Keratinocyte (primary cell): ENCODE results near the gene ISM1. TPM values are rescaled to one million over a fixed set of nuclear protein-coding genes. Genes with fewer than 3 reads are reported as not detected.

Source experiments
- DNase-seq: peaks from one replicate; pipeline ENCODE4 v3.0.0-alpha.2; 2011; ENCODE audit warnings: low read depth, missing footprints, low spot score
- FAIRE-seq: peaks from 2 replicates; lab custom pipeline; 2011; peaks lifted over from hg19 to GRCh38; lab: Jason Lieb, UNC
- H2AFZ ChIP-seq: 2 replicates; pipeline ENCODE4 v1.6.0; 2012; ENCODE audit warnings: low read length, control low read depth, inconsistent platforms; ENCODE audit not compliant: control insufficient read depth
- H3K27ac ChIP-seq: 2 replicates; pipeline ENCODE4 v1.5.1; 2011; ENCODE audit warnings: low read length; ENCODE audit not compliant: control insufficient read depth, insufficient read depth
- H3K27me3 ChIP-seq: 3 replicates; pipeline ENCODE4 v1.6.0; 2011; ENCODE audit warnings: low read length; ENCODE audit not compliant: control insufficient read depth, insufficient read depth; ENCODE audit errors: extremely low read depth
- H3K36me3 ChIP-seq, 2 experiments: 2 replicates in 1 of 2; 3 replicates in 1 of 2; pipeline ENCODE4 v1.5.1; 2011; ENCODE audit warnings: low read length in 2 of 2, mild to moderate bottlenecking in 1 of 2; ENCODE audit not compliant: control insufficient read depth in 2 of 2, insufficient read depth in 2 of 2; ENCODE audit errors: extremely low read depth in 1 of 2
- H3K4me1 ChIP-seq: 3 replicates; pipeline ENCODE4 v1.5.1; 2011; ENCODE audit warnings: low read length; ENCODE audit not compliant: control insufficient read depth, insufficient read depth; ENCODE audit errors: extremely low read depth
- H3K4me2 ChIP-seq: 3 replicates; pipeline ENCODE4 v1.6.0; 2011; ENCODE audit warnings: low read depth, low read length; ENCODE audit not compliant: control insufficient read depth, insufficient read depth; ENCODE audit errors: extremely low read depth
- H3K4me3 ChIP-seq, 3 experiments: fragments of 200-600 bp in 1 of 3; sonication (generic) in 1 of 3; 2 replicates in 2 of 3; 3 replicates in 1 of 3; pipeline ENCODE4 v1.5.1; 2011 to 2016; ENCODE audit warnings: low read length in 3 of 3, mild to moderate bottlenecking in 3 of 3, control low read depth in 2 of 3, inconsistent platforms in 1 of 3, low read depth in 1 of 3, mixed read lengths in 1 of 3, mixed run types in 1 of 3, moderate library complexity in 1 of 3; ENCODE audit not compliant: control insufficient read depth in 2 of 3, insufficient read depth in 2 of 3; ENCODE audit errors: extremely low read depth in 1 of 3
- H3K79me2 ChIP-seq: 2 replicates; pipeline ENCODE4 v1.6.0; 2012; ENCODE audit warnings: low read length; ENCODE audit not compliant: control insufficient read depth, insufficient read depth
- H3K9ac ChIP-seq: 3 replicates; pipeline ENCODE4 v1.6.0; 2011; ENCODE audit warnings: low read length; ENCODE audit not compliant: control insufficient read depth, insufficient read depth; ENCODE audit errors: extremely low read depth
- H3K9me1 ChIP-seq: 3 replicates; pipeline ENCODE4 v1.6.0; 2011; ENCODE audit warnings: low read length; ENCODE audit not compliant: control insufficient read depth, insufficient read depth; ENCODE audit errors: extremely low read depth
- H3K9me3 ChIP-seq: 2 replicates; pipeline ENCODE4 v1.5.1; 2012; ENCODE audit warnings: low read depth, low read length; ENCODE audit not compliant: control insufficient read depth
- H4K20me1 ChIP-seq: 3 replicates; pipeline ENCODE4 v1.6.0; 2011; ENCODE audit warnings: low read length; ENCODE audit not compliant: control insufficient read depth, insufficient read depth; ENCODE audit errors: extremely low read depth
- EZH2 ChIP-seq: IDR thresholded peaks from one replicate; pipeline ENCODE4 v1.6.1; 2012; ENCODE audit warnings: inconsistent platforms, mild to moderate bottlenecking, low read length, moderate library complexity
- dilution Hi-C: fragments of 300-500 bp; cut with MboI; formaldehyde crosslinking; loops from one replicate; pipeline ENCODE4 v1.7.0; 2020; ENCODE audit warnings: low sequenced_read_pairs; ENCODE audit not compliant: extremely low pct_ligation_motif_present
- polyA plus RNA-seq, 5 experiments: library from polyadenylated mRNA; depleted of rRNA in 3 of 5; stranded (reverse) in 3 of 5; stranded (forward) in 1 of 5; unstranded in 1 of 5; fragments of >200 nt; gene quantifications; 1 replicate in 1 of 5; 2 replicates in 3 of 5; 3 replicates in 1 of 5; pipeline versions ENCODE4 v1.2.1 to v1.2.3, GENCODE V29; 2011 to 2012; ENCODE audit warnings: missing spikeins in 2 of 5, low read depth in 1 of 5, low replicate concordance in 1 of 5
- TF ChIP-seq, protein P1 (sequence below), 3 experiments: IDR thresholded peaks in 1 of 3; conservative IDR thresholded peaks in 1 of 3; optimal IDR thresholded peaks in 1 of 3; 2 replicates in 2 of 3; 3 replicates in 1 of 3; pipeline versions ENCODE3 to v1.5.1; 2011; ENCODE audit warnings: low read length in 3 of 3, mild to moderate bottlenecking in 3 of 3, moderate library complexity in 2 of 3, control low read depth in 1 of 3, inconsistent platforms in 1 of 3; ENCODE audit not compliant: insufficient read depth in 2 of 3; ENCODE audit errors: extremely low read depth in 1 of 3

The ISM1 gene
- polyA plus RNA-seq, 1 donor (not counting 4 experiments of a cell fraction or from before 2014, with no cell fraction given) = 3.3 TPM

DNA sequence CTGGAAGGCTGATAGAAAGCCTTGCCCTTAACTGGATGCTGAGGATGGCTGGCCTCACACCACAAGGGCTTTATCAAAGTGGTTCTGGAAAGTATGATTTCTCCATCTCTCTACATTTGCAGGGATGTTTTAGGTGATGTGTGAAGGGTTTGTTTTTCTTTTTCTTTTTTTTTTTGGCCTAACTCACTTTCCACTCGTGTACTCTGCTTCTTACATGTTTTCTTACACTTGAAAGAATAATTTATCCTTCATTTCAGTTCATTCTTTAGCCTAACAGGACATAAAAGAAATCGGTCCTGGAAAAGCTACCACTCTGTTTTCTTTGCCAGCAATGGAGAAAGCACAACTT is 41.2 kb downstream of the ISM1 start:
- peak; percentile 41 for FAIRE-seq
- Histone ChIP-seq H3K4me3 (no peak overlapping the region), H2AFZ (no peak overlapping the region), H3K4me2 (no peak overlapping the region), H3K36me3 (no peaks in the 10 kb centered on the region), H3K27me3 (no peaks in the 10 kb centered on the region), H3K4me1 (no peaks in the 10 kb centered on the region), H3K9me3 (no peaks in the 10 kb centered on the region), H3K27ac (no peak overlapping the region), H3K9ac (no peak overlapping the region), H3K79me2 (no peaks in the 10 kb centered on the region), H4K20me1 (no peaks in the 10 kb centered on the region), H3K9me1 (no peaks in the 10 kb centered on the region)
- no peak for DNase-seq
- dilution Hi-C loops = no loop called here
- TF ChIP-seq, protein P1, sequence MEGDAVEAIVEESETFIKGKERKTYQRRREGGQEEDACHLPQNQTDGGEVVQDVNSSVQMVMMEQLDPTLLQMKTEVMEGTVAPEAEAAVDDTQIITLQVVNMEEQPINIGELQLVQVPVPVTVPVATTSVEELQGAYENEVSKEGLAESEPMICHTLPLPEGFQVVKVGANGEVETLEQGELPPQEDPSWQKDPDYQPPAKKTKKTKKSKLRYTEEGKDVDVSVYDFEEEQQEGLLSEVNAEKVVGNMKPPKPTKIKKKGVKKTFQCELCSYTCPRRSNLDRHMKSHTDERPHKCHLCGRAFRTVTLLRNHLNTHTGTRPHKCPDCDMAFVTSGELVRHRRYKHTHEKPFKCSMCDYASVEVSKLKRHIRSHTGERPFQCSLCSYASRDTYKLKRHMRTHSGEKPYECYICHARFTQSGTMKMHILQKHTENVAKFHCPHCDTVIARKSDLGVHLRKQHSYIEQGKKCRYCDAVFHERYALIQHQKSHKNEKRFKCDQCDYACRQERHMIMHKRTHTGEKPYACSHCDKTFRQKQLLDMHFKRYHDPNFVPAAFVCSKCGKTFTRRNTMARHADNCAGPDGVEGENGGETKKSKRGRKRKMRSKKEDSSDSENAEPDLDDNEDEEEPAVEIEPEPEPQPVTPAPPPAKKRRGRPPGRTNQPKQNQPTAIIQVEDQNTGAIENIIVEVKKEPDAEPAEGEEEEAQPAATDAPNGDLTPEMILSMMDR (optimal IDR thresholded peaks at IDR 0.05 in 1 of 3, IDR thresholded peaks at IDR 0.05 in 1 of 3, conservative IDR thresholded peaks at IDR 0.05 in 1 of 3; ENCODE audit: extremely low read depth in 1 of 3, insufficient read depth in 2 of 3, low read length in 3 of 3) = no peak
- no peak for TF ChIP-seq EZH2

DNA sequence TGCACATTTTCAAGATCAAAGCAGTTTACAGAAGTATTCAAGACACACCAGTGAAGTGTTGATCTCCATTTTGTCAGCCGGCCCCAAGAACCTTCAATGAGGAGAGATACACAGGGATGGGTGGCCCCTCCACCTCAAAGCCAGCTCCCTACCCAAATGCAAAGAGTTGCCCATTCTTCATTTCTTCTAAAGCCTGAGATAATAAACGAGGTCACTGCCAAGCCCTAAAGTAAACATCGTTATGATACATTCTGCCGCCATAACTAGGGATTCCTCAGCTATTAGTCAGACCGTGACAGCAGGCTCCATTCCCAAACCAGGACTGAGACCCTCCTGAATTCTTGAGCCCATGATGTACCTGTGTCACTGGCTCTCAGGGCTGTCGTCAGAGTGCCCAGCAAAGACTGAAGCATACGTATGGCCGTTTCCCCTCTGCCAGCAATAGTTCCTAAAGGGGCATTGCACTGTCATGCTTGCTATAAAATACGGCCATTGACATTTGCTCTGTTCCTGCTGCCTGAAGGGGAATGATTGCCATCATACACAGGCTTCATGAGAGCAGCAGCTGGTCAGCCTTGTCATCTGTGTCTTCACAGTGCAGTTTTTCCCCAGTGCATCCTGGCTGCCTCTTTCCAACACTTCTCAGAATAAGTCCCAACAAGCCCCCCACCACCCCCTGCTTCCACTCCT is 41.7 kb downstream of the ISM1 start:
- dilution Hi-C loops = no loop called here
- Histone ChIP-seq H4K20me1 (no peaks in the 10 kb centered on the region), H2AFZ (no peak overlapping the region), H3K9ac (no peak overlapping the region), H3K9me1 (no peaks in the 10 kb centered on the region), H3K27me3 (no peaks in the 10 kb centered on the region), H3K4me3 (no peak overlapping the region), H3K4me2 (no peak overlapping the region), H3K36me3 (no peaks in the 10 kb centered on the region), H3K4me1 (no peaks in the 10 kb centered on the region), H3K9me3 (no peaks in the 10 kb centered on the region), H3K79me2 (no peaks in the 10 kb centered on the region), H3K27ac (no peak overlapping the region)
- FAIRE-seq (no peak), DNase-seq (no peak)
- TF ChIP-seq, protein P1 (optimal IDR thresholded peaks at IDR 0.05 in 1 of 3, IDR thresholded peaks at IDR 0.05 in 1 of 3, conservative IDR thresholded peaks at IDR 0.05 in 1 of 3; ENCODE audit: extremely low read depth in 1 of 3, insufficient read depth in 2 of 3, low read length in 3 of 3) = no peak
- no peak for TF ChIP-seq EZH2
